Activated B cell treated with CpG ODN at 0.5 μM for 24 hours (primary cell): ENCODE measurements around the gene UBQLN3. TPM values are rescaled to one million over a fixed set of nuclear protein-coding genes. Genes with fewer than 3 reads are reported as not detected.

Source experiments
- ATAC-seq: fragments of 200-7000 bp; cut with Tn5 transposase; one replicate; pipeline ENCODE4 v1.10.0; 2021; ENCODE audit warnings: low read depth, mild to moderate bottlenecking, moderate library complexity
- CTCF ChIA-PET: fragments of 350-600 bp; sonication (Branson Sonifier 250); formaldehyde crosslinking; loops from one replicate; lab custom pipeline; 2021; ENCODE audit warnings: antibody characterized with exemption; lab: Charles Lee
- POLR2A ChIA-PET: fragments of 350-600 bp; sonication (Branson Sonifier 250); formaldehyde crosslinking; loops from one replicate; lab custom pipeline; 2021; ENCODE audit warnings: antibody characterized with exemption; lab: Charles Lee
- DNase-seq: peaks from one replicate; pipeline ENCODE4 v3.0.0; 2022
- H3K27ac Mint-ChIP-seq: one replicate; pipeline ENCODE4 v1.8.0; 2020; ENCODE audit warnings: mixed read lengths
- H3K27me3 Mint-ChIP-seq: one replicate; pipeline ENCODE4 v1.8.0; 2021; ENCODE audit warnings: mixed read lengths
- H3K36me3 Mint-ChIP-seq: one replicate; pipeline ENCODE4 v1.8.0; 2021; ENCODE audit warnings: low read depth, mixed read lengths
- H3K4me1 Mint-ChIP-seq: one replicate; pipeline ENCODE4 v1.8.0; 2021; ENCODE audit warnings: mixed read lengths
- H3K4me3 Mint-ChIP-seq: one replicate; pipeline ENCODE4 v1.8.0; 2020; ENCODE audit warnings: mild to moderate bottlenecking, mixed read lengths
- H3K9me3 Mint-ChIP-seq: one replicate; pipeline ENCODE4 v1.8.0; 2020; ENCODE audit warnings: mixed read lengths
- CTCF ChIP-seq: fragments of 200-600 bp; IDR thresholded peaks from one replicate; pipeline ENCODE4 v1.8.0; 2022; ENCODE audit warnings: antibody characterized with exemption, mild to moderate bottlenecking
- intact Hi-C: fragments of 100-400 bp; cut with micrococcal nuclease; formaldehyde crosslinking; loops from one replicate; pipeline ENCODE4 v1.15.1; 2024
- total RNA-seq: library from RNA; stranded (reverse); gene quantifications from 2 replicates; pipeline ENCODE4 v1.2.3, GENCODE V29; 2022

The UBQLN3 gene
- total RNA-seq, 1 donor from 2014 or later: 0.16 TPM

GRCh38 chr11:5548440-5548839 is 38.7 kb upstream of the UBQLN3 start, which contains the start of gene OR52H1:
Gene OR52H1, minus strand, starts transcription at chr11:5548540. Its CDS starts 3,035 bp downstream, at chr11:5545505.
- intact Hi-C loops: loop anchor here (5.0 kb wide), 1 partner anchor 411 kb away; the partner anchor contains the start of gene OR52A5
- ChIA-PET POLR2A (no interaction called here), CTCF (no interaction called here)
- no peak for TF ChIP-seq CTCF
- H3K4me1 Mint-ChIP-seq: no peaks in the 10 kb centered on the region
- H3K27ac Mint-ChIP-seq: no peak within 1 kb of the TSS
- no peak within 1 kb of the TSS for H3K4me3 Mint-ChIP-seq
- H3K27me3 Mint-ChIP-seq: no peaks in the 10 kb centered on the region
- ATAC-seq: no peak
- no peak for DNase-seq
- no peaks in the 10 kb centered on the region for H3K9me3 Mint-ChIP-seq
- H3K36me3 Mint-ChIP-seq: no peaks in the 10 kb centered on the region

- intact Hi-C loops: loop anchor here (5.0 kb wide), 1 partner anchor 411 kb away; the partner anchor contains the start of gene OR52A5
- Mint-ChIP-seq H3K4me3 (no peak overlapping the region), H3K27me3 (no peaks in the 10 kb centered on the region), H3K36me3 (no peaks in the 10 kb centered on the region), H3K4me1 (no peaks in the 10 kb centered on the region), H3K9me3 (no peaks in the 10 kb centered on the region), H3K27ac (no peak overlapping the region)
- CTCF ChIA-PET: no interaction called here
- ATAC-seq (no peak), DNase-seq (no peak)
- no peak for TF ChIP-seq CTCF
- POLR2A ChIA-PET: no interaction called here
These were observed 38.2 kb upstream of the UBQLN3 start for GRCh38 chr11:5547982-5548381.

GRCh38 chr11:5546457-5546856 is 36.7 kb upstream of the UBQLN3 start:
- no peak for DNase-seq
- POLR2A ChIA-PET: no interaction called here
- Mint-ChIP-seq H3K27ac (no peak overlapping the region), H3K27me3 (no peaks in the 10 kb centered on the region), H3K36me3 (no peaks in the 10 kb centered on the region), H3K4me1 (no peaks in the 10 kb centered on the region), H3K9me3 (no peaks in the 10 kb centered on the region), H3K4me3 (no peak overlapping the region)
- intact Hi-C loops: loop anchor here (5.0 kb wide), 1 partner anchor 409 kb away; the partner anchor contains the start of gene OR52A5
- TF ChIP-seq CTCF: no peak
- ATAC-seq: no peak
- CTCF ChIA-PET: no interaction called here

GRCh38 chr11:5541427-5541826 is 31.7 kb upstream of the UBQLN3 start:
- peaks cover 2% of the 10 kb centered on the region for H3K9me3 Mint-ChIP-seq
- intact Hi-C loops: no loop called here
- ATAC-seq: no peak
- H3K4me1 Mint-ChIP-seq: no peaks in the 10 kb centered on the region
- no peak overlapping the region for H3K4me3 Mint-ChIP-seq
- CTCF ChIA-PET: no interaction called here
- no peak for TF ChIP-seq CTCF
- no peak overlapping the region for H3K27ac Mint-ChIP-seq
- POLR2A ChIA-PET: no interaction called here
- no peaks in the 10 kb centered on the region for H3K36me3 Mint-ChIP-seq
- no peak for DNase-seq
- H3K27me3 Mint-ChIP-seq: no peaks in the 10 kb centered on the region

GRCh38 chr11:5536482-5536881 is 26.7 kb upstream of the UBQLN3 start:
- POLR2A ChIA-PET: no interaction called here
- no peak for TF ChIP-seq CTCF
- intact Hi-C loops: no loop called here
- no peaks in the 10 kb centered on the region for H3K27me3 Mint-ChIP-seq
- CTCF ChIA-PET: no interaction called here
- H3K4me3 Mint-ChIP-seq: no peak overlapping the region
- H3K27ac Mint-ChIP-seq: no peak overlapping the region
- no peaks in the 10 kb centered on the region for H3K4me1 Mint-ChIP-seq
- H3K36me3 Mint-ChIP-seq: no peaks in the 10 kb centered on the region
- no peak for DNase-seq
- ATAC-seq: no peak
- peaks cover 2% of the 10 kb centered on the region for H3K9me3 Mint-ChIP-seq
